Neuronal stem cell (in vitro differentiated cells): Measurements from ENCODE around the gene PTPRT.

Source experiments
- DNase-seq: peaks from one replicate; pipeline ENCODE4 v3.0.0-alpha.2; 2013; ENCODE audit warnings: low spot score
- H2AFZ ChIP-seq: one replicate; pipeline ENCODE4 v1.6.1; 2013; ENCODE audit warnings: mild to moderate bottlenecking, low read length, inconsistent platforms
- H2AK5ac ChIP-seq: 2 replicates; pipeline ENCODE4 v1.6.1; 2013; ENCODE audit warnings: low read depth, mild to moderate bottlenecking, inconsistent platforms, low read length, moderate library complexity, mixed read lengths
- H2BK120ac ChIP-seq: 2 replicates; pipeline ENCODE4 v1.6.1; 2013; ENCODE audit warnings: low read depth, mild to moderate bottlenecking, inconsistent platforms, low read length, moderate library complexity, mixed read lengths
- H2BK12ac ChIP-seq: one replicate; pipeline ENCODE4 v1.6.1; 2013; ENCODE audit warnings: low read length, inconsistent platforms
- H2BK15ac ChIP-seq: 2 replicates; pipeline ENCODE4 v1.6.1; 2013; ENCODE audit warnings: mild to moderate bottlenecking, low read length, inconsistent platforms, mixed read lengths
- H2BK5ac ChIP-seq: one replicate; pipeline ENCODE4 v1.6.1; 2013; ENCODE audit warnings: inconsistent platforms, mild to moderate bottlenecking, low read length, moderate library complexity
- H3K14ac ChIP-seq: one replicate; pipeline ENCODE4 v1.6.1; 2013; ENCODE audit warnings: low read length, inconsistent platforms
- H3K18ac ChIP-seq: 2 replicates; pipeline ENCODE4 v1.6.1; 2013; ENCODE audit warnings: low read length, inconsistent platforms
- H3K23ac ChIP-seq: 2 replicates; pipeline ENCODE4 v1.6.1; 2013; ENCODE audit warnings: low read depth, mild to moderate bottlenecking, mixed read lengths, low read length, inconsistent platforms; ENCODE audit not compliant: poor library complexity
- H3K27ac ChIP-seq: replicated peaks from 3 replicates; pipeline ENCODE4 v1.5.1; 2013; ENCODE audit warnings: low read length, inconsistent platforms
- H3K27me3 ChIP-seq, 3 experiments: 2 replicates each; pipeline ENCODE4 v1.6.1; 2013; ENCODE audit warnings: low read length in 3 of 3, mild to moderate bottlenecking in 2 of 3, inconsistent platforms in 1 of 3, low read depth in 1 of 3, mixed read lengths in 1 of 3, moderate library complexity in 1 of 3; ENCODE audit not compliant: control insufficient read depth in 3 of 3, insufficient read depth in 3 of 3
- H3K36me3 ChIP-seq, 2 donors: replicated peaks in 1 of 2; 2 replicates each; pipeline ENCODE4 v1.6.1; 2013; ENCODE audit warnings: low read length in 2 of 2; ENCODE audit not compliant: control insufficient read depth in 2 of 2, insufficient read depth in 2 of 2
- H3K4ac ChIP-seq: 2 replicates; pipeline ENCODE4 v1.6.1; 2013; ENCODE audit warnings: inconsistent platforms, mild to moderate bottlenecking, low read length, moderate library complexity
- H3K4me1 ChIP-seq, 2 donors: 1 replicate in 1 of 2; 2 replicates in 1 of 2; pipeline ENCODE4 v1.6.1; 2013; ENCODE audit warnings: low read length in 2 of 2, low read depth in 1 of 2; ENCODE audit not compliant: control insufficient read depth in 2 of 2, insufficient read depth in 1 of 2
- H3K4me2 ChIP-seq: one replicate; pipeline ENCODE4 v1.6.1; 2013; ENCODE audit warnings: mild to moderate bottlenecking, low read length, inconsistent platforms; ENCODE audit not compliant: insufficient read depth, poor library complexity, severe bottlenecking
- H3K4me3 ChIP-seq, 2 donors: 2 replicates each; pipeline ENCODE4 v1.5.1; 2013; ENCODE audit warnings: low read length in 2 of 2, mild to moderate bottlenecking in 2 of 2, inconsistent platforms in 1 of 2, moderate library complexity in 1 of 2
- H3K79me1 ChIP-seq: one replicate; pipeline ENCODE4 v1.6.1; 2013; ENCODE audit warnings: low read depth, mild to moderate bottlenecking, inconsistent platforms, low read length, moderate library complexity
- H3K9ac ChIP-seq: one replicate; pipeline ENCODE4 v1.6.1; 2013; ENCODE audit warnings: mild to moderate bottlenecking, low read depth, low read length, inconsistent platforms; ENCODE audit not compliant: poor library complexity
- H3K9me3 ChIP-seq, 2 donors: replicated peaks in 1 of 2; 2 replicates each; pipeline versions ENCODE3 to v1.6.1; 2013; ENCODE audit warnings: low read length in 2 of 2, mild to moderate bottlenecking in 2 of 2, inconsistent platforms in 1 of 2, low read depth in 1 of 2, mixed read lengths in 1 of 2, moderate library complexity in 1 of 2; ENCODE audit not compliant: control insufficient read depth in 2 of 2, insufficient read depth in 1 of 2
- H4K8ac ChIP-seq: one replicate; pipeline ENCODE4 v1.6.1; 2013; ENCODE audit warnings: low read depth, mild to moderate bottlenecking, inconsistent platforms, low read length, moderate library complexity
- H4K91ac ChIP-seq: one replicate; pipeline ENCODE4 v1.6.1; 2013; ENCODE audit warnings: low read length, low read depth, mild to moderate bottlenecking, inconsistent platforms; ENCODE audit not compliant: poor library complexity
- WGBS, 2 donors: extraction: QIAGEN DNeasy Blood & Tissue Kit; methylation state at CpG; one replicate each; pipeline ENCODE4 v1.1.7; 2013; ENCODE audit warnings: missing lambda C conversion rate in 2 of 2, mixed read lengths in 1 of 2; ENCODE audit not compliant: insufficient read length in 2 of 2, insufficient replicate concordance in 1 of 2; ENCODE audit errors: extremely low coverage in 2 of 2; 5-methylcytosine and 5-hydroxymethylcytosine counted together

The PTPRT gene

DNA sequence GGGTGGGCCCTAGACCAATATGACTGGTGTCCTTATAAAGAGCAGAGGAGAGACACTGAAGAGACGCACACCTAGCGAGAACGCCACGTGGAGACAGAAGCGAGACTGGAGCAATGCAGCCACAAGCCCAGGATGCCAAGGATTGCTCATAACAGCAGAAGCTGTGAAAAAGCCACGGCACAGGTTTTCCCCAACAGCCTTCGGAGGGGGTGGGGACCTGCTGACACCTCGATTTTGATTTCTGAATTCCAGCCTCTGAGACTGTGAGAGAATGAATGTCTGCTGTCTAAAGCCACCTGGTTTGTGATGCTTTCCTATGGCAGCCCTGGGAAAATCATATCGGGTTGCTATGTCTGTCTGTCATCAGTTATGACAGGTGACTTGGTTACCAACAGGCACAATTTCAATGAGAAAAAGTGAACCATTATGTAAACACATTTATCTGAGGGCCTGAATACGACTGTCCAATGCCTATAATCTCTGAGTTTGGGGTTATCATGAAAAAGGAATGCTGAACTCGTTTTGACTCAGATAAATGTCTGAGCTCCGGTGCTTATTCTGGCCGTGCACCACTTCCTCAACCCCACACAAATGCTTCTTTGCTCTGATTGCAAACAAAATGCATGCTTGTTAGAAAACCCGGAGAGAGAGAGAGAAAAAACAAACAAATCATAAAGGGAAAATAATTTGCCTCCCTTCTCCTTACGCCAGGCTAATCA, 769.7 kb downstream of the PTPRT start:
- H2BK120ac ChIP-seq = no peak overlapping the region
- no peaks in the 10 kb centered on the region for H3K4me1 ChIP-seq
- H3K9me3 ChIP-seq = no peaks in the 10 kb centered on the region
- H3K27me3 ChIP-seq = no peaks in the 10 kb centered on the region
- H2AK5ac ChIP-seq = no peak overlapping the region
- H3K23ac ChIP-seq = no peak overlapping the region
- H3K36me3 ChIP-seq = no peaks in the 10 kb centered on the region
- H3K4me2 ChIP-seq = no peak overlapping the region
- H4K8ac ChIP-seq = no peak overlapping the region
- no peak overlapping the region for H3K27ac ChIP-seq
- no peak overlapping the region for H3K9ac ChIP-seq
- WGBS, 2 donors = no CpG with 5 or more reads among the region's 15 CpGs
- H3K18ac ChIP-seq = no peak overlapping the region
- no peak overlapping the region for H2BK5ac ChIP-seq
- no peak overlapping the region for H3K4me3 ChIP-seq
- H4K91ac ChIP-seq = no peak overlapping the region
- no peaks in the 10 kb centered on the region for H3K79me1 ChIP-seq
- H3K4ac ChIP-seq = no peak overlapping the region
- no peak overlapping the region for H2AFZ ChIP-seq
- no peak overlapping the region for H2BK12ac ChIP-seq
- DNase-seq = no peak
- no peak overlapping the region for H3K14ac ChIP-seq
- H2BK15ac ChIP-seq = no peak overlapping the region

- no CpG with 5 or more reads among the region's 2 CpGs for WGBS, 2 donors
- Histone ChIP-seq H2BK120ac (no peak overlapping the region), H3K27me3 (no peaks in the 10 kb centered on the region), H3K18ac (no peak overlapping the region), H4K8ac (no peak overlapping the region), H3K4me2 (no peak overlapping the region), H3K9ac (no peak overlapping the region), H3K27ac (no peak overlapping the region), H3K4ac (no peak overlapping the region), H3K23ac (no peak overlapping the region), H2BK5ac (no peak overlapping the region), H2AK5ac (no peak overlapping the region), H3K79me1 (no peaks in the 10 kb centered on the region), H3K9me3 (no peaks in the 10 kb centered on the region), H3K4me3 (no peak overlapping the region), H3K14ac (no peak overlapping the region), H2AFZ (no peak overlapping the region), H3K36me3 (no peaks in the 10 kb centered on the region), H2BK12ac (no peak overlapping the region), H4K91ac (no peak overlapping the region), H3K4me1 (no peaks in the 10 kb centered on the region), H2BK15ac (no peak overlapping the region)
- no peak for DNase-seq
These were observed 782.9 kb downstream of the PTPRT start for GRCh38 chr20:42406826-42407225.

DNA sequence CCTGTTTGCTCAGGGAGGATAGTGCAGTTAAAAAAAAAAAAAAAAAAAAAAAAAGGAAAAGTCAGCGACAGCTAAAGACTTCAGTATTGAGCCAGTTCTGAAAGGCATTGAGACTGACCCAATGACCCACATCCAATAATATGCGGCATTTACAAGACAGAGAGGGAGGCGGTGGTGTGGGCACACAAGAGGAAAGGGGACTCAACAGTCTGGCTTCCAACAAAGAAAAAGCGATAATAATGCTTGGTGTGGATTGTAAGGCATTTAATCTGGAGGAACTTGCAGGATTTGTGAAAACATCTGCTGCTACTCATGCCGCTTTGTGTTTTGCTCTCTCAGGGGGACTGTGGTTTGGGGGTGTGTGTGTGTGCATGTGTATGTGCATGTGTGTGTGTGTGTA, 787.3 kb downstream of the PTPRT start:
- Histone ChIP-seq H3K4me2 (no peak overlapping the region), H3K4me3 (no peak overlapping the region), H3K4me1 (no peaks in the 10 kb centered on the region), H2BK5ac (no peak overlapping the region), H2AK5ac (no peak overlapping the region), H3K79me1 (no peaks in the 10 kb centered on the region), H2AFZ (no peak overlapping the region), H2BK12ac (no peak overlapping the region), H3K23ac (no peak overlapping the region), H3K9ac (no peak overlapping the region), H3K18ac (no peak overlapping the region), H4K8ac (no peak overlapping the region), H4K91ac (no peak overlapping the region), H2BK120ac (no peak overlapping the region), H3K14ac (no peak overlapping the region), H3K27me3 (no peaks in the 10 kb centered on the region), H3K4ac (no peak overlapping the region), H3K36me3 (no peaks in the 10 kb centered on the region), H3K27ac (no peak overlapping the region), H2BK15ac (no peak overlapping the region), H3K9me3 (no peaks in the 10 kb centered on the region)
- peak; percentile 4 for DNase-seq
- WGBS, 2 donors = no CpG with 5 or more reads among the region's 5 CpGs

DNA sequence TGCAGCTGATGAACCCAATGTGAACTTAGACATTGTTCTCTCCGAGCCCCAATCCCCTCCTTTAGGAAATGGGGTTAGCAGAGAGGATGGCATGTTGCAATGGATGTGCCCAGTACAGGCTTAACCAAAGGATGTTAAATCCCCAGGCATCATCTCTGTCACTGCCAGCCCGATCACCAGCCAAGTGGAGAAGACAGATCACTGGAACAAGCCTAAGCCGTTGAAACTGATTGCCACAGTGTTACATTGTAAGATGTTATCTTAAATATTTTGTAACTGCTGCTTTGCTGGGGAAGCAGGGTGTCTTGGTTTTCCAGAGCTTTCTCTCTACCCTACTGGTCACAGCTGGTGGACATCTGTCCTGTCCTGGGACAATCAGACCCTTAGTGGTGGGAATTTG, 788.1 kb downstream of the PTPRT start:
- Histone ChIP-seq H2BK15ac (no peak overlapping the region), H3K18ac (no peak overlapping the region), H3K4me1 (no peaks in the 10 kb centered on the region), H2BK12ac (no peak overlapping the region), H2AK5ac (no peak overlapping the region), H3K4me3 (no peak overlapping the region), H3K4me2 (no peak overlapping the region), H4K91ac (no peak overlapping the region), H3K79me1 (no peaks in the 10 kb centered on the region), H4K8ac (no peak overlapping the region), H3K9me3 (no peaks in the 10 kb centered on the region), H2AFZ (no peak overlapping the region), H2BK120ac (no peak overlapping the region), H3K23ac (no peak overlapping the region), H3K14ac (no peak overlapping the region), H3K27ac (no peak overlapping the region), H3K27me3 (no peaks in the 10 kb centered on the region), H3K36me3 (no peaks in the 10 kb centered on the region), H2BK5ac (no peak overlapping the region), H3K9ac (no peak overlapping the region), H3K4ac (no peak overlapping the region)
- no CpG with 5 or more reads among the region's 3 CpGs for WGBS, 2 donors
- DNase-seq = no peak
